GM18951 (cell line): ENCODE measurements around the gene SLC19A2.
A peak's percentile ranks its signal among the peaks of the same experiment; 100 is the strongest.
"Not testable (repeated sequence)": the region's sequence is repeated elsewhere in the genome, so short reads cannot be mapped to it uniquely, and the experiment has no call there.

Experiments
- POLR2A ChIP-seq: IDR thresholded peaks from 4 replicates; pipeline ENCODE4 v1.6.1; 2011; ENCODE audit warnings: mild to moderate bottlenecking; ENCODE audit not compliant: insufficient read length, insufficient read depth; ENCODE audit errors: extremely low read depth
- in situ Hi-C: fragments of 300-500 bp; cut with MboI; formaldehyde crosslinking; loops from one replicate; pipeline ENCODE4 v1.12.0; 2022; ENCODE audit warnings: low sequenced_read_pairs, mixed read lengths, inconsistent platforms; ENCODE audit not compliant: unreplicated experiment

Gene SLC19A2, protein sequence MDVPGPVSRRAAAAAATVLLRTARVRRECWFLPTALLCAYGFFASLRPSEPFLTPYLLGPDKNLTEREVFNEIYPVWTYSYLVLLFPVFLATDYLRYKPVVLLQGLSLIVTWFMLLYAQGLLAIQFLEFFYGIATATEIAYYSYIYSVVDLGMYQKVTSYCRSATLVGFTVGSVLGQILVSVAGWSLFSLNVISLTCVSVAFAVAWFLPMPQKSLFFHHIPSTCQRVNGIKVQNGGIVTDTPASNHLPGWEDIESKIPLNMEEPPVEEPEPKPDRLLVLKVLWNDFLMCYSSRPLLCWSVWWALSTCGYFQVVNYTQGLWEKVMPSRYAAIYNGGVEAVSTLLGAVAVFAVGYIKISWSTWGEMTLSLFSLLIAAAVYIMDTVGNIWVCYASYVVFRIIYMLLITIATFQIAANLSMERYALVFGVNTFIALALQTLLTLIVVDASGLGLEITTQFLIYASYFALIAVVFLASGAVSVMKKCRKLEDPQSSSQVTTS

DNA sequence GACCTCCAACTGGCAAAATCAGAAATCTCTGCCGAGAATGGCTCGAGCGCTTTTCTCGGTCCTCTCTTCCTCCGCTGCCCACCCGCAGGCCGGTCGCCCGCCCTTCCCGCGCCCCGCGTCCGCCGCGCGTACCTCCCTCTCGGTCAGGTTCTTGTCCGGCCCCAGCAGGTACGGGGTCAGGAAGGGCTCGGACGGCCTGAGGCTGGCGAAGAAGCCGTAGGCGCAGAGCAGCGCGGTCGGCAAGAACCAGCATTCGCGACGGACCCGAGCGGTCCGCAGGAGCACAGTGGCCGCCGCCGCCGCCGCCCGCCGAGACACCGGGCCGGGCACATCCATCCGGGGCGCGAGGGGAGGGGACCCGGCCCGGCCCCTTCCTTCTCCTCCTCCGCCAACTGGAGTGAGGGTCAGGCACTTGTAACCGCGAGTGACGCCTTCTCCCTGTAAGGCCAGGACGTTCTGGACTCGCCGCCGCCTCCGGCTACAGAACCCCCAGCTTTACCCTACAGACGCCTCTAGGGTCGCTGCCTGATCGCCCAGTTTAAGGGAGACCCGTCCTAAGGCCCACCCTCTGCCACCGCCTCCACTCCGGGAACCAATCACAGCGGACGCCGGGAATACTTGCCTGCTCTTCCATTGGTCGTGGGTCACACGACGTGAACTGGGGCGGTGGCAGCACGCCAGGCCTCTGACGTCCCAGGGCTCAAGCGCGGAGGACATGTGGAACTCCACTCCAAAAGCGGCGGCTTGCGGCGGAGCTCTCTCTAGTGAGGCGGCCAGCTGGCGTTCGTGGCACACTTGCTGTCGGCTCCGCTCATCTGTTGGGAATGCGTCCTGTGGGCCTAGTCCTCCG lies at the start of gene SLC19A2:
Gene SLC19A2, minus strand, starts transcription at position 514 of the 850 bp plus-strand sequence. Its CDS starts 178 bp downstream, at position 336.
- in situ Hi-C loops = no loop called here
- TF ChIP-seq POLR2A = peak; percentile 92

DNA sequence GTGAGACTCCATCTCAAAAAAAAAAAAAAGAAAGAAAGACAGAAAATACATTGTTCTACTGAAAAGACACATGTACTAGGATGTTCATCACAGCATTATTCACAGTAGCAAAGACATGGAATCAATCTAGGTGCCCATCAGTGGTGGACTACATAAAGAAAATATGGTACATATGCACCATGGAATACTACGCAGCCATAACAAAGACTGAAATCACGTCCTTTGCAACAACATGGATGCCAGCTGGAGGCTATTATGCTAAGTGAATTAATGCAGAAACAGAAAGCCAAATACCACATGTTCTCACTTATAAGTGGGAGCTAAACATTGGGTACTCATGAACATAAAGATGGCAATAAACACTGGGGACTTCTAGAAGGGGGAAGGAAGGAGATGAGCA lies 48.9 kb upstream of the SLC19A2 start:
- TF ChIP-seq POLR2A = no peak
- in situ Hi-C loops = no loop called here

DNA sequence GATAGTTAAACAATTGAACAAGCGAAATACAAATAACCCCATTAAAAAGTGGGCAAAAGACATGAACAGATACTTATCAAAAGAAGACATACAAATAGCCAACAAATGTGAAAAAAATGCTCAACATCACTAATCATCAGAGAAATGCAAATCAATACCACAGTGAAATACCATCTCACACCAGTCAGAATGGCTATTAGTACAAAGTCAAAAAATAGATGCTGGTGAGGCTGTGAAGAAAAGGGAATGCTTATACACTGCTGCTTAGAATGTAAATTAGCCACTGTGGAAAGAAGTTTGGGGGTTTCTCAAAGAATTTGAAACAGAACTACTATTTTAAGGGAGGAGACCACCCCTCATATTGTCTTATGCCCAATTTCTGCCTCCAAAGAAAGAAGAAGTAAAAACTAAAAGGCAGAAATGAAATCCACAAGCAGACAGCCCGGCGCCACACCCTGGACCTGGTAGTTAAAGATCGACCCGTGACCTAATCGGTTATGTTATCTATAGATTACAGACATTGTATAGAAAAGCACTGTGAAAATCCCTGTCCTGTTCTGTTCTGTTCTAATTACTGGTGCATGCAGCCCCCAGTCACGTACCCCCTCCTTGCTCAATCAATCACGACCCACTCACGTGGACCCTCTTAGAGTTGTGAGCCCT lies 47.9 kb upstream of the SLC19A2 start:
- in situ Hi-C loops = not testable (repeated sequence)

DNA sequence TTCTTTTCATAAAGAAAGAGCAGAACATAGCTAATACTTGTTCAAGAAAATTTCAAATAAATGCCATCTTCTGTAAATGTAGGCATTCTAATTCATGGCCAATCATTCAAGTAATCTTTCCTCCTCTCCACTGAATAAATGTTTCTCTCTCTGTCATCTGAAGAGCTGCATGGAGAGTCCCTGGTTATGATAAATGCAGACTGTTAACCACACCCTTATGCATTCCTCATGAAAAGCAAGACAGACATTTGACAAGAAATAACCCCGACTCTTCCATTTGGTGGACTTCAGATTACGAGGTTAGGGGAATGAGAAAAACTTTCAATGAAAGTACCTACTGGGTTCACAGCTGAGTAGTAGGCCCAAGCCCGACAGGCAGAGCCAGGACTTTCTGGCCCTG lies 44.7 kb upstream of the SLC19A2 start:
- no peak for TF ChIP-seq POLR2A
- in situ Hi-C loops = no loop called here

DNA sequence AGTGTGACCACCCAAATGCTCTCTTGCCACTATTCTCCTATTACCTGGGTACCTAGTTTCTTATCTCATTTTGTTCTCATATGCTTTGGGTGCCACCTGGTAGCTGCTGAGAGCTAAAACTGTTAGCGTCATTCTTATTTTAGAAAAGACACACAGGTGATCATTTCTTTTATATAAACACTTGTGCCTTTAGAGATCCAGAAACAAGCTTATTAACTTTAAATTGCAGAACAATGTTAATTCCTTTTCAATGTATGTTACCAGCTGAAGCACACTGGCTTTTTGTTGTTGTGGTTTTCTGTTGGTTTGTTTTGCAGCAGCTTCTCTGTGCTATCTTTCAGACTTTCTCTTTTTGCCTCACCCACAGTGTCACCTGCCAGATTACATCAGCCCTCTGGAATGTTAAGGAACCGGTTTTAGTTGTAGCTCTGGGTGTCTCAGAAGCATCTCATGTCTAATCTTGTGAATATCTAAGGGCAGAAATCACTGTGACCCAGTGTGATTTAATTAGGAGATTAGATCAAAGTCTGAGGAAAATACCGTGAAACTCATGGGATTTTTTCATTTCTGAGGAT lies 43.4 kb upstream of the SLC19A2 start:
- in situ Hi-C loops = no loop called here
- no peak for TF ChIP-seq POLR2A

DNA sequence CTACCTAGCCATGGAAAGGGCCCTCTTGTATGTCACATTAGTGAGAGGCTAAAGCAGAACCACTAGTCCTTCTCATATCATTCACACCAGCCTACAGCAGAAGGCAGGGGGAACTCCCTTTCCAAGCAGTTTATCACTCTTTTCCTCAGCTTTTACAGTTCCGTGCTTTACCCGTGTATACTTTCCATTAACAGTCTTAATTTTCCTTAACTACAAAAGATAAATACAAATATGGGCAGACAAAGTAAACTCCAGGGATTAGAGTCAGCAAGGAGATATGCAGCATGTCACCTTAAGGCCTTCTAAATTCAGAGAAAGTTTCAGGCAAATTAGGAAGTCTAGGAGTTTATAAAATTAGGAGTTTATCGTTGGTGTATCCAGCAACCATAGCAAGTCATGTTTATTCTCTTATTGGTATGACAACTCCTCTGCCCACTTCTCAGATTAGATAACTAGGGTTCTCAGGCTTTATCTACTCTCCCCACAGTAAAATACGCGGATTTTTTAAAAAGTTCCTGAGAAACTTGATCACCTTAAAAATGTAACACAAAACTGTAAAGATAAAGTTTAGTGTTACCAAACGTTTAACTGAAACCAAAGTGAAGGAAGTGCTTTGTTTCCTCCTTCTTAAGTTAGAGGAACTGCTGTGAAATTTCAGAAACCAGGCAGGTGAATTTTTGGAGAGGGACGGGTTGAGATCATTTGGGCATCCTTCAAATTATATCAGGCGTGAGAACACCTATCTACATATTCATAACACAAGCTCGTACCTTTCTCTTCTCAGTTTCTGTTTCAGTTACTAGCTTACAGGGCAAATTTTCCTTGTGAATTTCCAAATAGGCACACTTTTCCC lies 42.7 kb upstream of the SLC19A2 start:
- TF ChIP-seq POLR2A = no peak
- in situ Hi-C loops = no loop called here

DNA sequence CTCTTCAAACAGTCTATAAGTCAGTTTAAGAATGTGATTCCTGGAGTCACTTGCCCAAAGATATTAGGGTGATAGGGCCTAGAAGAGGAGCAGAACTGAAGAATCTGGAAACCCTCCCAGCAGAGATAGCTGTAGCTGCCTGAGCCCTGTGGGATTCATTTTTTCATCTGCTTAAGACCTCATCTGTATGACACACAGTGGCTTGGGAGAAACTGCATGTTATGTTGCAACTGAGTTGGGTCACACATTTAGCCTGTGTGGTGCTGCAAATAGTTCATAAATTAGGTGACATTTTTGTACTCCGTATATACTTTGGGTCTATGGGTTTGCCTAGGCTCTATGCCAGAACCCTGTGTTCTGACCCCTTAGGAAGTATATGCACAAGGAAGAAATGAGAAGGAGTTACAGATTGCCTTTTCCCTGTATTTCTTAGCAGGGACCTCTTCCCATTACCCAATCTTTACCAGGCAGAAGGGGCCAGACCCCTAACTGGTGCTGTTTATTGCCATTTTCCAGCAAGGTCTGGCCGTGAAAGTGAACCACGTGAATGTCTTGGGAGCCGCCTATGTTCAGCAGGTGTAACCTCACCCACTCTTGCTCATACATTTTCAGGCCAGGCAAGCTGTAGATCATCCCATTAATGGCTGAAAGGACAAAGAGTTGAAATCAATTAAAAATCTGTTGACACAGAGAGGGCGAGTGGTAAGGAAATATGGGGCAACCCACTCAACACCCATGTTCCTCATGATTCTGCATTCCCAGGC lies 41.9 kb upstream of the SLC19A2 start:
- in situ Hi-C loops = no loop called here
- TF ChIP-seq POLR2A = no peak

DNA sequence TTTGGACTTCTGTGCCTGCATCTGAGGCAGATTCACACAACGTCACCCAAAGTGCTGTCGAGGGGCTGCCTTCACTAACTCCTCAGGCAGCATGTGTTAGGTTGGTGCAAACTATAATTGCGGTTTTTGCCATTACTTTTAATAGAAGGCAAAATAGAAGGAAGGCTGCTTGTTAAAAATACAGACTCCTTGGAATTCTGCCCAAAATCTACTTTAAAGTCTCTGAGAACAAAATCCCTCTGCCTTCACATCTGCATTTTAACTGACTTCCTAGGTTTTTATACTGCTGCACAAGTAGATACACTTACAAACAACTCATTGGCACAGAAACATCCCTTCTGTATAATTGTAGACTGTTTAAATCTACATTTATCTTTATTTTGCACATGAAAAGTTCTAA lies 41.3 kb upstream of the SLC19A2 start:
- TF ChIP-seq POLR2A = no peak
- in situ Hi-C loops = no loop called here

DNA sequence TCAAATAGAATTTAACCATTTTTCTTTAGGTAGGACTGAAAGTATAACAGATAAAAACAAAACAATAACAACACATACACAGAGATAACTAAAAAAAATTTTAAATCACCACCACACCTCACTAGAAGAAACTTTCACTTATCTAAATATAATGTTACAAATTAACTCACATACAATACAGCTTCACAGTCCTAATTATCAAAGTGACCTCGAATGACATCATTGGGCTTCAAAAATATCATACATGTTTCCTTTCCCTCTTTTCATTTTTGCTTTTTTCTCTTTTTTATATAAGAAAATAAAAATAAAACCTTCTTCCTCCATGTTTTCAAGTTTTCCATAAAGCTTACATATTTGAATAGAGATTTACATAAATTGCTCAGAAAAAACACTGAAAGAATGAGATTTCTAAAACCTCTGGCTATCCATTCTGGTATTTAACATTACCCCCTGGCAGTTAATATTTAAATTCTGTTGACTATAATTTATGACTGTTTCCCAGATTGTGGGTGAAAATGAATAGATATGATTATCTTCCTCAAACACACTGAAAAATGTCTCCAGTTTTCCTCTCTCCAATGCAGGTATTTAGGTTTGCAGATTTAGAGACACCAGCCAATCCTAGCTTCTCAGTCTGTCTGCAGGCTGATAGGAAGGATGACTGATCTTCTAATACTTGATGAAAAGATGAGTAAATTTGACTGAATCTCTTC lies 40.5 kb upstream of the SLC19A2 start:
- no peak for TF ChIP-seq POLR2A
- in situ Hi-C loops = no loop called here

DNA sequence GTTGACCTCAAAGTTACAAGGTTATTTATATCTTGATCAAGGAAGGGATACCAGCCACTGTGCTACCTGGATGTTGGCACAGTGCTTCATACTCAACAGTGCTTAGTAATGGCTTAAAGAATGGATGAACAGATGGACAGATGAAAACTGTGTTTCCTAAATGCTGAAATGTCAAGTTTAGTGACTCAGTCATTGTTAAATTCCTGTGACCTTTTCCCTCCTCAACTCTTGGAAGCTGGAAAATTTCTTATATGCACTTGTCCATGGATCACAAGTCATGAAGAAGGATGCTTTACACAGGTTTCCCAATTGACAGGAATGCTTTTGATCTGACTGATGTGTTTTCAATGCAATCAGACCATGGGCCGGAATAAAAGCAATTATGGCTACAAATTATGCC lies 39.6 kb upstream of the SLC19A2 start:
- in situ Hi-C loops = no loop called here

DNA sequence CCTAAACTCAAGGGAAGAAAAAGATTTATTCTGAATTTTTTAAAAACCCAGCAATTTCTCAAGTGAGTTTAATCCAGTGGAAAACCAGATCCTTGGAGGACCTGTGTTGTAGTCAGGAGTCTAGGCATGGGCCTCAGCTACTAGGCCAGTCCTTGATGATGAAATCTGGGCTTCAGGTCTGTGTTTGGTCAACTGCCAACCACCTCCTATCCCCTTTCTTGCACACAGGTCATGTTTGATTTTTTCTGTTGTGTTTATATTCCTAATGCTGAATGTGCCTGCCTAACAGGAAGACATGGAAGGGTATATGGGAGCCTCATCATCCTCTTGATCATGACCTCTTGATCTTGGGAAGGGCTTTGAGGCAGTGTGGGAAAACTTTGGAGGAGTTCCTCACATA lies 38.2 kb upstream of the SLC19A2 start:
- in situ Hi-C loops = no loop called here

More for the DNA sequence above, 39.6 kb upstream of the SLC19A2 start:
- TF ChIP-seq POLR2A = no peak

More for the DNA sequence above, 38.2 kb upstream of the SLC19A2 start:
- no peak for TF ChIP-seq POLR2A
